Retinal pigment epithelial cell (primary cell): ENCODE data around the gene PLCB4.

Source experiments
- DNase-seq: peaks from one replicate; pipeline ENCODE4 v3.0.0-alpha.2; 2010; ENCODE audit warnings: low read depth
- H3K4me3 ChIP-seq: 2 replicates; pipeline ENCODE4 v1.5.1; 2011; ENCODE audit warnings: mild to moderate bottlenecking, low read length, control low read depth, moderate library complexity
- TF ChIP-seq, protein P1 (sequence below): conservative IDR thresholded peaks from 2 replicates; pipeline ENCODE4 v1.5.1; 2011; ENCODE audit warnings: low read depth, low read length, control low read depth, inconsistent platforms

The PLCB4 gene

DNA sequence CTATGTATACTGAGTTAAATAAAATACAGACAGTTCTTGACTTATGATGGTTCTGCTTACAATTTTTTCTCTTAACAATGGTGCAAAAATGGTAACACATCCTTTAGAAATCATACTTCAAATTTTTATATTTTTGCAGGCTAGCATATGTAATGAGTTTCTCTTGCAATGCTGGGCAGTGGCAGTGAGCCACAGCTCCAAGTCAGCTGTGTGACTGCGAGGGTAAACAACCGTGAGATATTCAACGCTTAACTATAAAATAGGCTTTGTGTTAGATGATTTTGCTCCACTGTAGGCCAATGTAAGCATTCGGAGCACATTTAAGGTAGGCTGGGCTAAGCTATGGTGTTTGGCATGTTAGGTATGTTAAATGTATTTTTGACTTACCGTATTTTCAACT lies 136.1 kb downstream of the PLCB4 start:
- TF ChIP-seq, protein P1, sequence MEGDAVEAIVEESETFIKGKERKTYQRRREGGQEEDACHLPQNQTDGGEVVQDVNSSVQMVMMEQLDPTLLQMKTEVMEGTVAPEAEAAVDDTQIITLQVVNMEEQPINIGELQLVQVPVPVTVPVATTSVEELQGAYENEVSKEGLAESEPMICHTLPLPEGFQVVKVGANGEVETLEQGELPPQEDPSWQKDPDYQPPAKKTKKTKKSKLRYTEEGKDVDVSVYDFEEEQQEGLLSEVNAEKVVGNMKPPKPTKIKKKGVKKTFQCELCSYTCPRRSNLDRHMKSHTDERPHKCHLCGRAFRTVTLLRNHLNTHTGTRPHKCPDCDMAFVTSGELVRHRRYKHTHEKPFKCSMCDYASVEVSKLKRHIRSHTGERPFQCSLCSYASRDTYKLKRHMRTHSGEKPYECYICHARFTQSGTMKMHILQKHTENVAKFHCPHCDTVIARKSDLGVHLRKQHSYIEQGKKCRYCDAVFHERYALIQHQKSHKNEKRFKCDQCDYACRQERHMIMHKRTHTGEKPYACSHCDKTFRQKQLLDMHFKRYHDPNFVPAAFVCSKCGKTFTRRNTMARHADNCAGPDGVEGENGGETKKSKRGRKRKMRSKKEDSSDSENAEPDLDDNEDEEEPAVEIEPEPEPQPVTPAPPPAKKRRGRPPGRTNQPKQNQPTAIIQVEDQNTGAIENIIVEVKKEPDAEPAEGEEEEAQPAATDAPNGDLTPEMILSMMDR = no peak

DNA sequence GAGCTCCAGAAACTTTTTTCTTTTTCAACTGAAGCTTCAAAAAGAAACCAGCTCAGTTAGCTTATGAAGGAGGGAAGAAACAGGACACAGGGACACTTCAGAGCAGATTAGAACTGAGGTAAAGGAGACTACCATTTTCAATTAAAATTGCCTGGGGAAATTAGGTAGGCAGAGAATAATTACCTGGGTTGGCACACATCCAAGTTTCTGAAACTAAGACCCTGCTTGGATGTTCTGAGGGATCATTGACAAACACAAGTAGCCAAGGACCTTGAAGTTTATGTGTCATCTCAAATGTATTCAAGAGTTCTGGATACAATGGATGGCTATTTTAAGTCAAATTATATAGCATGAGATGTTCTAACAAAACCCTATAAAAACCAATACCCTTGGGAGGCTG lies 137.6 kb downstream of the PLCB4 start:
- TF ChIP-seq, protein P1 = no peak
- DNase-seq = no peak

More for the DNA sequence above, 136.1 kb downstream of the PLCB4 start:
- no peak overlapping the region for H3K4me3 ChIP-seq
- no peak for DNase-seq

DNA sequence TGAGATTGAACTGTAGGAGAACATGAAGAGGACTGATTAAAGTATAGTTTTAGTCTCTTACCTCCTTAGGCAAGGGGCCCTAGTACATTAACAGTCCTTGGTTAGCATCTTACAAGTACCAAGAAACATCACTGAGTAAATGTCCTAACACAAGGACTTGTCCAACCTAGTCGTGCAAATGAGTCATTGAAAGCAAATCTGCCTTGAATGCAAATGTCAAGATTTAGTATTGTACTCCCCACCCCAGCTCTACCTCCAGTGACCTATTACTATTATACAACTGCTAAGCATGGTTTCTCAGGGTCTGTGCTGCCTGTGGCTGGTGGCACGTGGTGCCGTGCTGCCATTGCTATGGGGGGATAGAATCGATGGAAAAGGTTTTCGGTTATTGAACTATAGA lies 138.4 kb downstream of the PLCB4 start:
- no peak for DNase-seq
- TF ChIP-seq, protein P1 = no peak
- no peak overlapping the region for H3K4me3 ChIP-seq

More for the DNA sequence above, 137.6 kb downstream of the PLCB4 start:
- H3K4me3 ChIP-seq = no peak overlapping the region

DNA sequence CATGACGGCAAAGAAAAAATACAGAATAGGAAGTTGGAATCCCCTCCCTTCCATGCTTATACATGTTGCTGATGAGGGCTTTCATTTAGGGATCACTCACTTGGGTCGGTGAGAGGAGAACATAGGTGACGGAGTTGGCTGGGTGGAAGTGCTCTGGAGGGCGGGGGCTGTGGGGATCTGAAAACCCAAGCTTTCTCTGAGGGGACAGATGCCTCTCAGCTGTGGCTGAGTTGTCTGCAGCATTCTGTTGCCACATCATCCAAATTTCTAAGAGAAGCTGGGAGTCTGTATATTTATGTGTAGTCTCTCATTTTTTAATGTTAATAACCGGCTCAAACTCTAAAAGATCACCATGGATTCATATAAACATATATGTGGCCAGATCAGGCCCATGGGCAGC lies 141.5 kb downstream of the PLCB4 start:
- TF ChIP-seq, protein P1 = no peak
- DNase-seq = no peak
- H3K4me3 ChIP-seq = no peak overlapping the region

DNA sequence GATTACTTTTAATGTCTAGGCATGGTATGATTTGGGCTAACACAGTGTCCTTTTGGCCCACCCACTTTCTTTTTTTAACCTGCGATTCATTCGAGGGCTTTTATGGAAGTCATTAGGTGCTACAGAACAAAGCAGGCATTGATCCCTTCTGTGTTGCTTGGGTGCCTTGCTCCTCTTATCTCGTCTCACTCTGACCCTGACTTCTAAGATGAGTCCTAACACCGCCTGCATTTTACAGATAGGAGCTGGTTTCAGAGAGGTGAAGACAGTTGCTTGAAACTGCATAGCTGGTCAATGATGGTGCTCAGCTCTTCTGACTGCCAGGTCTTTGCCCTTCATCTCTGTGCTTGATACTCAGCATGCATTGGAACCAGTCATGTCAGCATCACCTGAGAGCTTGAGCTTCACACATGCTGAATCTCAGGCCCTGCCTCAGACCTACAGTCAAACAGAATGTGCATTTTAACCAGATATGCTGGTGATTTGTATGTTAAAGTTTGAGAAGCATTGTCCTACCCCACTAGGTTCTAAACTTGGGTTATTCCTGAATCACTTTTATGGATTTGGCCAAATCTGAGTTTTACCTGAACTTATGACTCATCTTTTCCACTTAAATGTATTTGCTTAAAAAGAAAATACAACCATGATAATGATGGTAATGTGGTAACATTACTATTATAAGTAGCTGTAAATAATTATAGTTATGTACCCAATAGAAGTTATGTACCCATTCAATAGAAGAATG lies 142.3 kb downstream of the PLCB4 start:
- DNase-seq = no peak
- TF ChIP-seq, protein P1 = no peak
- no peak overlapping the region for H3K4me3 ChIP-seq

DNA sequence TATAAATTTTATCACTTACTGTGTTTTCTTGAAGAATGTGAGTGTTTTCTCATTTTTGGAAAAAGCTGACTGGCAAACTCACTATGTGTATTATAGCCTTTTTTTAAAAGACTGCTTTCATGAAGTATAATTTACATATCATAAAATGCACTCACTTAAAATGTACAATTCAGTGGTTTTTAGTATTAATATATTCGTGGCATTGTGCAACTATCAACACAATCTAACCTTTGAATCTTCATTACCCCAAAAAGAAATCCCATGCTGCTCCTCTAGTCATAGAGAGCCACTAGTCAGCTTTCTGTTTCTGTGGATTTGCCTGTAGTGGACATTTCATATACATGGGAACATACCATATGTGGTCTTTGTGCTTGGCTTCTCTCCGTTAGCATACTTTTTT lies 143.8 kb downstream of the PLCB4 start:
- no peak overlapping the region for H3K4me3 ChIP-seq
- no peak for DNase-seq
- TF ChIP-seq, protein P1 = no peak

DNA sequence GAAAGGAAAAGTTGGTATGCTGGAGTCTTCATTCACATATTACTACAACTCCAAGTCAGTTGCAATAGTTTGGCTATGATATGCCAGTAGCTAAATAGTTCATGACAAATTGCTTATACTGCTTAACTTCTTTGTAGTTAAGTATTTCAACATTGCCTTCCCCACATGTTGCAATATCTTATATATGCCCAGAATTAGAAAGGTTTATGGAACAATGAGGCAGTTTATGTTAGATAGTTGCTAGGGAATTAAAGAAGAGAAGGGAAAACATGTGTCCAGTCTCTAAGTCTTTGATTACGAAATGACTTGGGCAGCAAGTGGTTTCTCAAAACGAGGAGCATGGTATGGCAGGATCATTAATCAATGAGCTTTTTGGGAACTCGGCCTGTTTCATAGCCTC lies 145.8 kb downstream of the PLCB4 start:
- TF ChIP-seq, protein P1 = no peak
- peak; percentile 79 for DNase-seq
- no peak overlapping the region for H3K4me3 ChIP-seq
